GF-D8 (cell line): Measurements from ENCODE around the gene MAPK1.
"Not testable (repeated sequence)": the region's sequence is repeated elsewhere in the genome, so short reads cannot be mapped to it uniquely, and the experiment has no call there.

ENCODE experiments used
- DNase-seq: peaks from one replicate; lab custom pipeline; 2025; lab: John Stamatoyannopoulos, UW

MAPK1 gene

GRCh38 chr22:21867528-21868266 is at the start of gene MAPK1:
Gene MAPK1 (minus strand): TSS chr22:21867645. CDS start chr22:21867440, 205 bp downstream.
- DNase-seq = peak; percentile 71

- DNase-seq = no peak
These were observed 49.0 kb upstream of the MAPK1 start for GRCh38 chr22:21916309-21916918.

- DNase-seq = no peak
These were observed 48.3 kb upstream of the MAPK1 start for GRCh38 chr22:21915624-21916308.

- DNase-seq = not testable (repeated sequence)
These were observed 46.7 kb upstream of the MAPK1 start for GRCh38 chr22:21914033-21914642.

- not testable (repeated sequence) for DNase-seq
These were observed 42.9 kb upstream of the MAPK1 start for GRCh38 chr22:21910367-21910766.

GRCh38 chr22:21909871-21910270 is 42.4 kb upstream of the MAPK1 start:
- no peak for DNase-seq

- no peak for DNase-seq
These were observed 40.4 kb upstream of the MAPK1 start for GRCh38 chr22:21907638-21908522.

GRCh38 chr22:21905234-21905633 is 37.8 kb upstream of the MAPK1 start:
- not testable (repeated sequence) for DNase-seq

- DNase-seq = no peak
These were observed 36.9 kb upstream of the MAPK1 start for GRCh38 chr22:21904250-21904789.

- no peak for DNase-seq
These were observed 35.8 kb upstream of the MAPK1 start for GRCh38 chr22:21903283-21903682.

GRCh38 chr22:21902296-21903087 is 35.0 kb upstream of the MAPK1 start:
- DNase-seq = no peak

GRCh38 chr22:21898354-21898896 is 31.0 kb upstream of the MAPK1 start:
- no peak for DNase-seq

GRCh38 chr22:21896951-21897513 is 29.6 kb upstream of the MAPK1 start:
- no peak for DNase-seq

- not testable (repeated sequence) for DNase-seq
These were observed 28.8 kb upstream of the MAPK1 start for GRCh38 chr22:21896275-21896674.

GRCh38 chr22:21894799-21895198 is 27.4 kb upstream of the MAPK1 start:
- no peak for DNase-seq

GRCh38 chr22:21889251-21889990 is 22.0 kb upstream of the MAPK1 start:
- no peak for DNase-seq

GRCh38 chr22:21887841-21888240 is 20.4 kb upstream of the MAPK1 start:
- DNase-seq = no peak

GRCh38 chr22:21883930-21884329 is 16.5 kb upstream of the MAPK1 start:
- not testable (repeated sequence) for DNase-seq

- DNase-seq = not testable (repeated sequence)
These were observed 15.4 kb upstream of the MAPK1 start for GRCh38 chr22:21882754-21883333.
